Measurements from ENCODE around the gene JARID2.
A peak's percentile ranks its signal among the peaks of the same experiment; 100 is the strongest.
"Not testable (repeated sequence)": the region's sequence is repeated elsewhere in the genome, so short reads cannot be mapped to it uniquely, and the experiment has no call there.

The JARID2 gene

DNA sequence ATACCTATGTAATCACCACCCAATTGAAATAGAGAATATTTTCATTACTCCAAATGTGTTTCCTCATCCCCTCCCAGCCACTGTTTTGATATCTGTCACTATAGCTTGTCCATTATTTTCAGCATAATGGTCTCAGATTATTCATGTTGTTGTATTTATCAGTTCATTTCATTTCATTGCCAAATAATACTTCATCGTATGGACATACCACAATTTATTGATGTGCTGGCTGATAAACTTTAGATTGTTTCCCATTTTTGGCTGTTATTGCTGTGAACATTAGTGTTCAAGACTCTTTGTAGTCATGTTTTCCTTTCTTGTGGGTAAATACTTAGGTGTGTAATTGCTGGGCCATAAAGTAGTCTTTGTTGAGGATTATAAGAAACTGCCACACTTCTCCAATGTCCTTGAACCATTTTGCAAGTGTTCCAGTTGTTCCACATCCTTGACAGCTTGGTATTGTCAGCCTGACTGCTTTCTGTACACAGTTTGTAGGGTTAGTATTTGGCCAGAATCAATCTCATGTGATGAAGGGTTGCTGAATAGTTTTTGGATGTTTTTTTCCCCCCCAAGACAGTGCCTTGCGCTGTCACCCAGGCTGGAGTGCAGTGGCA, 44.3 kb downstream of the JARID2 start:
- DNase-seq (ENCODE audit: low spot score), result no peak

DNA sequence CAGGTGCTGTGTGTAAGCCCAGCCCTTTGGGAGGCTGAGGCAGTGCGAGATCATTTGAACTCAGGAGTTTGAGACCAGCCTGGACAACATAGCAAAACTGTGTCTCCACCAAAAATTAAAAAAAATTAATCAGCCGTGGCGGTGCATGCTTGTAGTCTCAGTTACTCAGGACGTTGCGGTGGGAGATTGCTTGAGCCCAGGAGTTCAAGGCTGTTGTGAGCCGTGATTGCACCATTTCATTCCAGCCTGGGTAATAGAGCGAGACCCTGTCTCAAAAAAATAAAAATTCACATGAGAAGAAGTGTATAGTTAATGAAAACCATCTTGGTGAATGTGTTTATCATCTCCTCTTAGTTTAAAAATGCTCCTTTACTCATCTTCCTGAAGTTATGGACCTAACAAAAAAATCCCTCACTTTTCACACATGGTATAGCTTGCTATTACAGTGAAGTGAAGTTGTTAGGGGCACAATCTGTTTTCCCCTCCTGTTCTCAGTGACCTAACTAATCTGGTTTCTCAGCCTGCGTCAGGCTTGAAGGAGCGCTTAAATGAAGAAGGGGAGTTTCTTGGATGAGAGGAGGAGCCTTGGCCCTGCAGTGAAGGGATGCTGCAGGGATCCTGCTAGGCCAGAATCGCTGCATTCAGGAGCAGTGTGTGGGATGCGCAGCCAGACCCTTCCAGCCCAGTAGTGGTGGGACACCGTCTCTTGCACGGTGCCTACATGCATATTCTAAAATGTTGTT, 45.3 kb downstream of the JARID2 start:
- no peak for DNase-seq (ENCODE audit: low spot score)

DNA sequence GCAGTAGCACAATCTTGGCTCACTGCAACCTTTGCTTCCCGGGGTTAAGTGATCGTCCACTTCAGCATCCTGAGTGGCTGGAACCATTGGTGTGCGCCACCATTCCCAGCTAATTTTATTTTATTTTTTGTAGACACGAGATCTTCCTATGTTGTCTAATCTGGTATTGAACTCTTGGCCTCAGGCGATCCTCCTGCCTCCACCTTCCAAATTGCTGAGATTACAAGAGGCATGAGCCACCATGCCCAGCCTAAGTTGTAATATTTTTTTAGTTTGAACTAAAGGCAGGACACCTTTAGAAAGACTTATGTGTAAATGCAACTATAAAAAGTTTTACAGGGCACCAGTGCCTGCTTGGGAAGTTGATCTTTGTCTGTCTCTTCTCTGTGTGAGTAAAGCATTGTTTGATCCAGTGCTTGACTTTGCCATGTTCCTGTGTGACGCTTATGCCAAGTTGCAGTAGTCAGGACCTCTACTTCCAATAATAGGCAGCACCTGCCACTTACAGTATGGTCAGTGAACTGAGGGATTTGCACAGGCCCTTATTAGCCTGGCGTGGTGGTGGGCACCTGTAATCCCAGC, 46.9 kb downstream of the JARID2 start:
- DNase-seq (ENCODE audit: low spot score), result no peak

DNA sequence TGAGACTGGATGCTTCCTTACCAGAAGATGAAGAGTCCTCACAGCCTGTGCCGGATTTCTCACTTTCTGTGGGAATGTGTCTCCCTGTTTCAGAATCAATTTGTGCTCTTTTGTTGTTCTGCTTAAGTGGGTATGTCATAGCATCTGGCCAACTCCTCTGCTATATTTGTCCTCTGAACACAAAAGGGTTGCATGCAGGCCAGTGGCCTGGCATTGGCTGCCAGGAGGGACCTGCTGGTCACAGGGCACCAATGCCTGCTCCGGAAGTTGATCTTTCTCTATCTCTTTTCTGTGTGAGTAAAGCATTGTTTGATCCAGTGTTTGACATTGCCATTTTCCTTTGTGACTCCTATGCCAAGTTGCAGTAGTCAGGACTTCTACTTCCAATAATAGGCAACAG, 47.8 kb downstream of the JARID2 start:
- no peak for DNase-seq (ENCODE audit: low spot score)

DNA sequence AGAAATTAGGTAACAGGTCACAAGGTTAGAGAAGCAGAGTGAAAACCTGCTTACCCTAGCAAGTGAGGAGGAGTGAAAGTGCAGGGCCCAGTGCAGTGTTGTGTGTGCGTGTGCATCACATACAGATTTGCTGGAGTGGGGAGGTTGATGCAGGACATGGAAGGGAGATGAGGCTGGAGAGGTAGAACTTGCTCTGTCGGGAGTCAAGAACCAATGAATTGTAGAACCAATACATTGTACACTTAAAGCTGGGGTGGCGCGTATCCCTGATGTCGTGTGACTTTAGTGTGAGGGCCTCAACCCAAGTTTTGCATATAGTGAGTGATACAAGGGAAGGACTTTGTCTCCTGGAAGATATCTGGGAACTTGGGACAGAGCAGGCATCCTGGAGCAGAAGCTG, 48.6 kb downstream of the JARID2 start:
- DNase-seq (ENCODE audit: low spot score), result no peak

DNA sequence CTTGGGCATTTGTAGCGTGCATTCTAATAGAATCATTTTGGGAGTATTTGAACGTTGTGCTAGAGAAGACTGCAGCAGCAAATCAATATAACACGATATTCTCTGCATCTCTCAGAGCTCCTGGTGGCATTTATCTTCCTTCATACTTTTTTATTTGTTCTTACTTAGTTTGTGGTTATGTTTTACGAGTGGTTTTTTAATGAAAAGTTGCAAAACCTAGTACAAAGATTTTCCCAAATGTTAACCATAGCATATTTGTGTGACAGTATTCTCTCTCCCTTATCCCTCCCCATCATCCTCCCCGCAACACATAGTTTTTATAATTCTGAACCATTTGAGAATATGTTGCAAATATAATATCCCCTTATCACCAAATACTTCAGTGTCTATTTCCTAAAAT, 50.4 kb downstream of the JARID2 start:
- no peak for DNase-seq (ENCODE audit: low spot score)

DNA sequence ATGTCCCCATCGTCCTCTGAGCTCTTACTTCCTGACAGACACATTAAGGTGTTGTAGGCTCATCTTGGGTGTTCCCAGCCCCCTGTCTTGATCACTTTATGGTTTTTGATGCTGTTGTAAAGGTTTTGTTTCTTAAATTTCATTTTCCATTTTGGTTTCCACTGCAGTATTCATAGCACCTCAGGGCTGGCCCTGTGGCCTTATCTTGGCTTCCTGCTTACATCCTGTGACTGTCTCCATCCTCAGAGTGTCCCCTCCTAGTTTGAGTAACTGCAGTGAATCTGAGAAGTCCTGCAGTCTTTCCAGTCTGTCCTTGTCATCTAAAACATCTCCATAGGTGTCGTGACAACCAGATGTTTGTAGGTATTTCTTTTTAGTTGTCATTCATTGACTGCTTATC, 50.9 kb downstream of the JARID2 start:
- no peak for DNase-seq (ENCODE audit: low spot score)

DNA sequence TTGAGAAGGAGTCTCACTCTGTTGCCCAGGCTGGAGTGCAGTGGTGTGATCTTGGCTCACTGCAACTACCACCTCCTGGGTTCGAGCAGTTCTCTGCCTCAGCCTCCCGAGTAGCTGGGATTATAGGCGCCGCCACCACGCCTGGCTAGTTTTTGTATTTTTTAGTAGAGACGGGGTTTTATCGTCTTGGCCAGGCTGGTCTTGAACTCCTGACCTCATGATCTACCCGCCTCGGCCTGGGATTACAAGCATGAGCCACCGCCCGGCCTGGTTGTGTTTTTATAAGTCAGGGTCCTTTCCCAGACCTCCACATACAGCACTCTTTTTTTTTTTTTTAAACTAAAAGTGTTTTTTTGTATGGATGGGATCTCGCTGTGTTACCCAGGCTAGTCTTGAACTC, 51.3 kb downstream of the JARID2 start:
- not testable (repeated sequence) for DNase-seq (ENCODE audit: low spot score)

DNA sequence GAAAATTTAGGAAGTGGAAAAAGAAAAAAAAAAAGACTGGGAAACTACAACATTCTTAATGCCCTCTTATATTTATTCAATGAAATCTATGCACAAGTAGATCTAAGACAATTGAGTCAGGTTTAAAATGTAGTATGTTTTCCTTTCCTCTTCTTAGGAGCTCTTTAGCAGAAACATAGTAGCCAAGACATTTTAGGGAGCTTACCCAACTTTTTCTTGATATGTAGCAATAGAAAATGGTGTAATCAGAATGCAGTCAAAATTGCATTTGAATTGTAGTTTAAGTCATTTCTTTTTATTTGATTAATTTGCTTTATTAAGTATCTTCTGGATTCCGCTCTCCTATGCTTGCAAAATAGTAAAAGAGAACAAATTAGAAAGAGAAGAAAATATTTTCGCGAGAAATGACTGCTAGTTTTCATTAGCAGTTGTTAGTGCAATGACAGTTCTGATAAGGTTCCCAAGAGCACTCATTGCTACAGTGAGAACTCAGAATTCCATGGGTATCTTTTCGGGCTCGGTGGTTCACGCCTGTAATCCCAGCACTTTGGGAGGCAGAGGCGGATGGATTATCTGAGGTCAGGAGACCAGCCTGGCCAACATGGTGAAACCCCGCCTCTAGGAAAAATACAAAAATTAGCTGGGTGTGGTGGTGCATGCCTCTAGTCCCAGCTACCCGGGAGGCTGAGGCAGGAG, 52.2 kb downstream of the JARID2 start:
- no peak for DNase-seq (ENCODE audit: low spot score)

DNA sequence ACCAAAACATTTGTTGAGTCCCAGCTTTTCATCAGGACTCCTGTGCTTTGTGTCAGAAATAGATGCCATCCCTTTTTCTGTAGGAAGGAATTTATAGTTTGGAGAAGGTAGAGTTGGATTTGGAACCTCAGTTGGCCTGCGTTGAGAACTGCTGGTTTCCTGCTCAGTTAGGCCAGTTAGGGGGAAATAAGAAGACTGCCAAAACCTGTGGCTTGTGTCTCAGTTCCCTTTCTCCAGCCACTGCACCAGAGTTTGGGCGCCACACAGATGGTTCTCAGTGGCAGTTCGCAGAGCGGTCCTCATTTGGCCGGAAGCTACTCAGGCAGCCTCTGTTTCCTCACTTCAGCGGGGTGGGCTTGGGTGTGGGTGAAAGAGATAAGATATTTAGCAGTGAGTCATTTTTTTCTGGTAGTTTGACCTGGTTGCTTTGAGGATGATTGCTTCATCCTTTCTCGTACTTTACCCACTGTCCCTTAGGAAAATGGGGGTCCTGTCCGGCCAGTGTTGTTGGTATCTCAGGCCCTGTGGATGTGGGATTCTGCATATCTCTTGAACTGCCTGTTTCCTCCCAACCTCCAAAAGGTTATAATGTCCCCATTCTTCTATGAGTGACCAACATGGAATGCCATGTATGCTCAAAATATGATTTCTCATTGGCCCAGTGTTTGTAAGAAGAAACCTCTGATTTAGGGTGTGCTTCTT, 53.7 kb downstream of the JARID2 start:
- peak; percentile 38 for DNase-seq (ENCODE audit: low spot score)

DNA sequence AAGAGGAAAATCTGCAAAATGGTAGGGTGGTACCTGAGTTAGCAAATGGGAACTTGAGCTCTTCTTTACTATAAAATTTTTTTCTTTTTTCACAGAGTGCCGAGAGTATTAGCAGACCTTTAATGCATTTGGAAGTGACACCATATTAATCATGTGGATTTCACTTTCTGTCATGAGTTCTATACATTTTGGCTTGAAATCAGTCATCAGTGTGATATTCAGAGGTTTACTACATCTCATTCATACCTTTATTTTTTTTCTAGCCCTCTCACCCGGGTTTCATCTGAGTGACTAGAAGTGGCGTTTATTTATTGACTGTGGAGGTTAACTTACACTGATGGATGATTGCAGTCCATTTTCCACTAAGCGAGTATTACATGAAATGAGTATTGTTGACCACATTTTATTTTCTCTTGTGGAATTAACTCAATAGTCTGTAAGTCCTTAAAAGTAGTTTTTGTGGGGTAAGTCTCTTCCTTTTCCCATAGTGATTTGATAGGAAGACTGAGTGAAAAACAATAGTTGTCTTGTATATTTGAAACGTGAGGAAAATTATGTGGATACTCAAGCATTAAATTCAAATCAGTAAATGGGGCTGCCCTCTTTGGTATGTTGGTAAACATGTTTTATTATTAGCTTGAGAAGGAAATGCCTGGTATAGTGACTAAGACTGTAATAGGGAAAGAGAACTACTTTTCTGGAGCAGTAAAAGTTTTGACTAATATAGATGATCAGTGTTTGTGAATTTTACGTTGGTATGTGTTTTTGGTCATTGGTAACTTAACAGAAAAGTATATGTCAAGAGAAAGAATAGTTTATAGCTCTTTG, 55.5 kb downstream of the JARID2 start:
- no peak for DNase-seq (ENCODE audit: low spot score)

DNA sequence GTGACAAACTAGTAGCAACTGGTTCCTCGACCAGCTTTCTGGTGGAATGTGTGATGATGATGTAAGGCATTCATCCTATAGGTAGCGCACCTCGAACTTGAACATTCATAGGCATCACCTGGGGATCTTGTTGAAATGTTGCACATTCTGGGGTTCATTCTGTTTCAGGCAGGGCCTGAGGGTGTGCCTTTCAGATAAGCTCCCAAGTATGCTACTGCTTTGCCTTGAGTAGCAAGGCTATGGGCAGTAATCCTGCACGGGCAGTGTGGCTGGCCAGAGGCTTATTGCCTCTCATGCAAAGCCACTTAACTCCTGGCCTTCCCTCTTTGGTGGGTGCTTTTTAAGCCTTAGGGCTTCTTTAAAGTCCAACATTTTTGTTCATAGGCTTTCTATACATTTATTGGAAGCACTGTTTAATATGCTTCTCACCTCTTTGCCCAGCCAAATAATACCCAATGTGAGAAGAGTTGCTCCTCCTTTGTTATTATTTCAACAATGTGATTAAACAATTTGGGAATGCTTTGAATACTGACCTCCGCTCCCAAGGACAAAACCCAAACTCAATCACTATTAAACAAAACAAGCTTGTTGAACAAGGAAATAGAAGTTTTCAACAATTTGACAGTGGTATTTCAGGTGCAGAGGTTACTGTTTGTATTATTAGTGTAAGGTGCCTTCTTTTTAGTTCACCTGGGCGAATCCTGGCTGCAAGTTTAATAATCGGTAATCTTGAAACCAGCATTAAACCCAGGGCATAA, 57.5 kb downstream of the JARID2 start:
- DNase-seq (ENCODE audit: low spot score), result no peak

DNA sequence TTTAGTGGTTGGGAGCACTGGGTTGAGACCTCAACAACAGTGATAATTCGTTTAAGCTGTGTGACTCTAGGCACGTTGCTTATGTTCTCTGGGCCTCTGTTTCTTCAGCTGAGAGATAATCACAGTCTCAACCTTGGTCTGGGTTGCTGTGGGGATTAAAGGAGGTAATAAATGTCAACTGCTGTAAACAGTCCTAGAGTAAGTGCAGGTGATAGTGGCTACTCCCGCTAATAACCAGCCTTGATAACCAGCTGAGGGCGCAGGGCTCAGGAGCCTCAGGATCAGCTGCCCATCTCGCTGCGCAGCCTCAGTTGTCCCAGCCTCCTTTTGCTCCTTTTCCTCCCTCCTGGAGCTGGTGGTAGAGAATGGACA, 58.0 kb downstream of the JARID2 start:
- DNase-seq (ENCODE audit: low spot score), result no peak

DNA sequence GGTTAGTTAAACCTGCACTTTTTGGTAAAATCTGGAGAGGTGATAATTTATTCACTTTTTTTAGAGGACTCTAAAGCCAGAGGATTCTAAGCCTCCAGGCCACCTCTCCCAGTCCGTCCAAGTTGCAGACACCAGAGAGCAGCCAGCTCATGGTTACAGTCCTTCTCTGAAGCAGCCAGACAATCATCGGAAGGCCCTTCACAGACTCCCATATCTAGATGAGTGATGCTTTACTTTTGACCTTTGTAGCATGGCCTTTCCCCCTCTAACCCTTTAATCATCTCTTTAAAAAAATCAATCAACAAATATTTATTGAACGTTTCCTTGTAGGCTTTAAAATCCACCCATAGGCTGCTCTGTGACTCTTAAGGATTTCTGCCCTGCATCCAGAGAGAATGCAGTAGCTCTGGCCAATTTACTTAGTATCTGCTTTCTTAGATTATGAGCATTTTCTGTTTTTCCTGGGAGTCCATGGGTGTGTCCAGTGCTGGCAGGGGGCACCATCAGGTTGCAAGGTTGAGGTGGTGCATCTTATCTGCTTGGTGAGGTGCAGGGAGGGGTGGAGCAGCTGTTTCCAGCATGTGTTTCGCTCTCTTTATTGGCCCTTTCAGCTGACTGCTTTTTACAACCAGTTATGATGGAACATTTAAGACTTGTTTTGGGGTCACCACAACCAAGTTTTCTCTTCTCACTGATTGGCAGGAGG, 58.6 kb downstream of the JARID2 start:
- DNase-seq (ENCODE audit: low spot score), result no peak

DNA sequence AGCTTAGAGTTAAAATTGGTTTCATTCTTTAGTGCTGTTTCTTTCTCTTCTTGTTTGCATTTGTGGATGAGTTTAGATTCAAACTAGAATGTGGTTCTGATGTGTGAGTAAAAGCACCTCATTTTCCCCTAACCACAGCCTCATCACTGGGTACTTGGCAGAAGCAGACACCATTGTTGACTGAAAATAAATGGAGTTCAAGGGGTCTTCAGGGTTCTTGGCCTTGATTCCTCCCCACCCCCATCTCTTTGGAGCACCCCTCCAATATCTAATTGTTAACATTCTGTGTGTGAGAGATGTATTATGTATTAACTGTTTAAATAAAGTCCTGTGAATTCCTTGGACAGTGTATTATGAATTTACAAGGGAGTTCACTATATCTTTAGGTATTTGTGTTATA, 59.6 kb downstream of the JARID2 start:
- DNase-seq (ENCODE audit: low spot score), result no peak

DNA sequence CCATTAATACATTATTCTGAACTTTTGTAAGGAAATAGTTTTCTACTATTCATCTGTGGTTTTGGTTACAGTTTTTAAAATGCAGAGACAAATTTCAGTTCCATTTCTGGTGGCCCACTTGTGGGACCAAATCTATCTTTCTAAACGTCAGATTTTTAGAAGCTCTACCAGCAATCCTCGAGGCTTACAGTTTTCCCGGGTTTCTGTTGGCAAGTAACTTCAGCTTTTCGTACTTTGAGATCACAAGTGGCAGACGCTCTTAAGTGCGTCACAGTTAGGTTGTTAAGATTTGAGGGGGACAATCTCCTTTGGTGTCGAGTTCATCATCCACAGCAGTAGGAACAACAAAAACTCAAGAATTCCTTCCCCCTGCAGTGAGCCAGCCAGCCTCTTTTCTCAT, 60.0 kb downstream of the JARID2 start:
- no peak for DNase-seq (ENCODE audit: low spot score)

DNA sequence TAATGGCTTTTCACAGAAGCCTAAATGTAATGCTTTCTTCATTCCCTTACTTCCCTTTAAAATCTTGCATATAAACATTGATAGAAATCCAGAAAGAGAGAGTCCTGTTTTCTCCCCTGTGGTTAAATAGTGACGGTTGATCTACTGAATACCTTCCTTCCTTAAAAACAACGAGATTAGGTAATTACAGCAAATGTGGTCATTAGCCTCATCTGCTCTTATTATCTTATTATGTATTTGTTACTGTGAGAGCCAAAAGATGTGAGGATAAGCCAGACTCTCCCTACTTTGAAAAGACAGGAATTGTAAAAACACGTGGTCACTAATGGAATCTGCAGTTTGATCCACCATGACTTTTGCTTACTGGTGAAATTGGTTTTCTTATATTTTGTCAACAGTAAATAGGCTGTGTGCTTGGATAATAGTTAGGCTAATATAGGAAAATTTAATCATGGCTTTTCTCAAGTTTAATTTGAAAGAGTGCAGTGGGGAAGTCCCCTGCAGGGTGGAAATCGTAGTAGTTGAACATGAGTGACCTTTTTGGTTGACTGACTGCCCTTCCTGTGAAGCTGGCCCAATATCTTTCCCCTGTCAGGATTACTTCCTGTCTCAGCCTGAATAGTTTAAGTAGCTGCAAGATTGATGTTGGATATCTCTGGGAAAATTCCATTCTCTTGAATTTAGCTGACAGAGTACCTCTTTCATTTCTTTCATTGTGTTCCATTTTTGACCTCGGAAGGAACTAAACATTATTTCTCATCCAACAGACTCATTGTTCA, 62.8 kb downstream of the JARID2 start:
- no peak for DNase-seq (ENCODE audit: low spot score)

DNA sequence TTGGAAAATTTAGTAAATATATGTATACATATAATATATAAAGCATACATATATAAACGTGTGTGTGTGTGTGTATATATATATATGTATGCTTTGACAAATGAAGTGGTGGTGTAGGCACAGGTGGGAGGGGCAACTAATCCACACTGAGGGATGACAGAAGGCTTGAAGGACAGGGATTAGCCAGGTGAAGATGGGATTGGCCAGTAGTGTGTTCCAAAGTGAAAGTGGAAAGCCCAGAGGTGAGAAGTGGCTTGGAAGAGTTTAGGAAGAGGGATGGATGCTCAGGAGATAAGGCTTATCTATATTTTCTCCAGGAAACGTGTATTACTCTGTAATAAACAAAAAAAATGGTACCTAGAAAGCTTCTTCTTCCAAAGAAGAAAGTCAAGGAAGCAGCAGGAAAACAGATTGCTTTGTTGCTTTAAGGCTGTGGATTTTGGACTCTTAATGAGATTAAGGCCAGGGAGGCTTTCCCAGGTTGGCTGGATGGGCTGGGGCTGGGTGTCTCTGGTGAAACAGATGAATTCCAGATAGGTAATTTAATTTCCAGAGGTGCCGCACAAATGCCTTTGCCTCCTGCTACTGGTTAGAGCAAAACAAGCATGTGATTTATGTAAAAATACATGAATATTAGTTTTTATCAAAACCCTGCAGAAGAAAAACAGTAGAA, 63.9 kb downstream of the JARID2 start:
- DNase-seq (ENCODE audit: low spot score), result no peak

DNA sequence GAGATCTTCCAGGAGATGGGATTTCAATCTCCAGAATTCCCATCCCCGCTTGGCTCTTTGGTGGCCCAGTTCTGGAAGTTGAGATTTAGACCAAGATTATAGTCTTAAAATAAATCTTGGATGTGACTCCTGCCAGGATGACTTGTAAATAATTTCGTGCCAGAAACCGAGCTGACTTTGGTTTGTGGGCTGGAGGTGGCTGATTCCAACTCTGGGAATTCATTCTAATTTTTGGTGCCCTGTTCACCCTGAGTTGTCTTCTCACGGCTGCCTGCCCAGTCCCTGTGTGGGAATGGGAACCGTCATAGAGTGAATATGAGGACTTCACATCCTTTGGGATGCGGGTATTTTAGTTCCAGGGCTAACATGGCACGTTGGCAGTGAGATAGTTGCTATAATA, 64.8 kb downstream of the JARID2 start:
- no peak for DNase-seq (ENCODE audit: low spot score)
